HG03354 (cell line): ENCODE data around the gene PCYT2.
"Not testable (repeated sequence)": the region's sequence is repeated elsewhere in the genome, so short reads cannot be mapped to it uniquely, and the experiment has no call there.

Experiments used
- ATAC-seq: cut with Tn5 transposase; IDR thresholded peaks from one replicate; pipeline ENCODE4 v1.9.1; 2021; ENCODE audit warnings: mild to moderate bottlenecking; ENCODE audit not compliant: unreplicated experiment, poor library complexity, severe bottlenecking

Gene PCYT2

DNA sequence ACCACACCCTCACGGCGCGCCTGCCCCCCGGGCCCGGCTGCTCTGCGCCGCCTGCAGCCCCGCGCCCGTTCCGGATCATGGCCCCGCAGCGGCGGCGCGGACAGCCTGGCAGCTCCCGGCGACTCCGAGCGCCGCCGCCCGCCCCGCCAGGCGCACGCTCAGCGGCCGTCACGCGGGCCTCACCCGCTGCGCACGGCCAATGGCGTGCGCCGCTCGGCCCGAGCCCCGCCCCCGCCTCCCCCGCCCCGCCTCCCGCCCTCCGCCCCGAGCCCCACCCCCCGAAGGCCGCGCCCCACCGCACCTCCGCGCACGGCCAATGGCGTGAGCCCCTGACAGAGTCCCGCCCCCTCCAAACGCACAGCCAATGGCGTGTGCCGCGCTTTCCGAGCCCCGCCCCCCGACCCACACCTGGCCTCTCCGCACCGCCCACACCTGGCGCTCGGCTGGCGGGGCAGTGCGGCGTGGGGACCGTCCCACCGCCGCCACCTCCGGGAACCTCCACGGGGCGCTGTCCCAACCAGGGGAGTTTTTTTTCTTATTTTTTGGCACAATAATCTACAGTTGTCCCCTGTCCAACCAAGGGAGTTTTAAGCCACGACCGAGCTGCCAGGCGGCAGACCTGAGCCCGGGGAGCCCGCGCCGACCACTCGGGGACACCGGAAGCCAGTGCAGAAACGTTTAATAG lies at the start of gene PCYT2:
Gene PCYT2 (minus strand): TSS at position 123 of the 685 bp plus-strand sequence. CDS start 44 bp downstream, at position 79.
- ATAC-seq = peak; percentile 75

DNA sequence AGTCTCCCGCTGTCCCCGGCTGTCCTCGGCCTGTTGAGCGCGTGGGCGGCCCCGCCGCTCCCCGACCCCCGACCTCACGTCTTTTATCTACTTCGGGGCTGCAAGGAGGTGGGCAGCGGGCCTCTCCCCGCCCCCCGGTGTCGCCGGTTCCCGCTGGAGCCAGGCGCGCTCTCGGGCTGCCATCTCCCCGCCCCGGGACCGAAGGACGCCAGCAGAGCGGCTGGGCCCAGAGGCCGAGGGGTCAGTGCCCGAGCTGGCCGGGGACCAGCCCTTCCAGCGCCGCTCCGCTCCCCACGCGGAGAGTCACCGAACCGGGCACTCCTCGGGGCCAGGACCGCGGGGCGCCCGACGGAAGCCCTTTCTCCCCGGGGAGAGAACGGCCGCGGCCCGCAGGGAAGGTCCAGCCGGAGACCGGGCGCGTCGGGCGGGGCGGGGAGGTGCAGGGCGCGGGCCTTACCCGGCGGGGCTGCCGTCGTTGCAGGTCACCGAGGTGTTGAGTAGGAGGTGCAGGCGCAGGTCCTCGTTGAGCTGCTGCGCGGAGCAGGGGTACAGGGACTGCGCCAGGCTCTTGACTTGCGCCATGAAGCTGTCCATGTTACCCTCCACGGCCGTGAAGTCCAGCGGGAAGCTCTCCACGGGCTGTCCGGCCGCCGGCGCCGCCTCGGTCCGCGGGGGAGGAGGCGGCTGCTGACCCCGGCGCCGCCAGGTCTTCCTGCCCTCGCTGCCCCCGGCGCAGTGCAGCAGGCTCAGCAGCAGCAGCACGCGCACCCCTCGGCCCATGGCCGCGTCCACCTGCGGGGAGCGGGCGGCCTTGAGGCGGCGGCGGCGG lies 49.1 kb upstream of the PCYT2 start:
- ATAC-seq = no peak

DNA sequence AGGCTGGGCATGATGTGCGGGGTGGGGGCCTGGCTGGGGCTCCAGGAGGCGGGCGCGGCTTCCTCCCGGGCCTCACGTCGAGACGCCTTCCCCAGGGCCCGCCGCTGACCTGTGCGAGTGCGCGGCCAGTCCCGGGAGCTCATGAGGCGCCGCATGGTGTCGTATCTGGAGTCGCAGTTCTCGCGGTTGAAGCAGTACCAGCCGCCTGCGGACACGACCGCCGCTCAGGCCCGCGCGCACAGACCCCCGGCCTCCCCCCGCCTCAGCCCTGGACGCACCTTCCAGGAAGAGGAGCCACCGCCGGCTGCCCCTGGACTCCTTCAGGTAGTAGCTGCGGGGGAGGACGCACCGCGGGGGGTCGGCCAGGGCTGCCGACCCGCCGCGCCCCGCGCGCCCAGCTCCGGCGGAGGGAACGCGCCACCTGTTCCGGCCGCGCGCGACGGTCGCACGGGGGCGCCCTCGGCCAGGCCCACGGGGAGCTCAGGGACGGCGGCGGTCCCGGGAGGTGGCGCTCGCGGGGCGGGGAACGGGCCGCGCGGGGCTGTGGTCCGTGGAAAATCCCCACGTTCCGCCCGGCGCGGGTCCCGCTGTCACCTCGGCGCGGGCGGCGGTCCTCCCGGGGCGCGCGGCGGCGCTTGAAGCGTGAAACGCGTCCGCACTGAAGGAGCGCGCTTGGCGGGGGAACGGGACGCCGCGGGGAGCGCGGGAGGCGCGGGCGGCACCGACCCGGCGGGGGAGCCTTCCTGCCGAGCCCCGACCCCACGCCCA lies 48.3 kb upstream of the PCYT2 start:
- ATAC-seq = no peak

DNA sequence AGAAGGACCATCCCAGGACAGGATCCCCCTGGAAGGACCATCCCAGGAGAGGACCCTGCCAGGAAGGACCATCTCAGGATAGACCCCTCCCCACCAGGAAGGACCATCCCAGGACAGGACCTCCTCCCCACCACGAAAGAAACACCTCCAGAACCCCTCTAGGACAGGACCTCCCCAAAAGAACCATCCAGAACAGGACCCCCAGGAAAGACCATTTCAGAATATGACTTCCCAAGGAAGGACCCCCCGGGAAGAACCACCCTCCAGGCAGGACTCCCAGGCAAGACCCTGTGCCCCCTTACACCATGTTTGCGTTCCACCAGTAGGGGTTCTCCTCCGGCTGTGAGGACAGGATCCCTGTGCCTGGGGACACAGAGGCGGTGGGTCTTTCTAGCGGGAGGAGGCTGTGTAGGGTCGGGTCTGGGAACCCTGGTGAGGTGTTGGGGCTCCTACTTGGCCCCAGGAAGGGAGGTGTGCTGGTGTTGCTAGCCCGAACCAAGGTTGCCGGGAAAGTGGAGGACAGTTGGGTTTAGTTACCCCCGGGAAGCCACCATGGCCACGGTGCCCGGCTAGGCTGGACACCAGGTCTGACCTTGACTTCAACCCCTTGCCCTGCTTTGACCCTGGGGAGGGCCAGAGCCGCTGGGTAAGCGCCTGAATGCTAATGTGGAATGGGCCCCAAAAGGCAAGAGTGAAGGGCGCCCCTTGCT lies 47.6 kb upstream of the PCYT2 start:
- ATAC-seq = no peak

DNA sequence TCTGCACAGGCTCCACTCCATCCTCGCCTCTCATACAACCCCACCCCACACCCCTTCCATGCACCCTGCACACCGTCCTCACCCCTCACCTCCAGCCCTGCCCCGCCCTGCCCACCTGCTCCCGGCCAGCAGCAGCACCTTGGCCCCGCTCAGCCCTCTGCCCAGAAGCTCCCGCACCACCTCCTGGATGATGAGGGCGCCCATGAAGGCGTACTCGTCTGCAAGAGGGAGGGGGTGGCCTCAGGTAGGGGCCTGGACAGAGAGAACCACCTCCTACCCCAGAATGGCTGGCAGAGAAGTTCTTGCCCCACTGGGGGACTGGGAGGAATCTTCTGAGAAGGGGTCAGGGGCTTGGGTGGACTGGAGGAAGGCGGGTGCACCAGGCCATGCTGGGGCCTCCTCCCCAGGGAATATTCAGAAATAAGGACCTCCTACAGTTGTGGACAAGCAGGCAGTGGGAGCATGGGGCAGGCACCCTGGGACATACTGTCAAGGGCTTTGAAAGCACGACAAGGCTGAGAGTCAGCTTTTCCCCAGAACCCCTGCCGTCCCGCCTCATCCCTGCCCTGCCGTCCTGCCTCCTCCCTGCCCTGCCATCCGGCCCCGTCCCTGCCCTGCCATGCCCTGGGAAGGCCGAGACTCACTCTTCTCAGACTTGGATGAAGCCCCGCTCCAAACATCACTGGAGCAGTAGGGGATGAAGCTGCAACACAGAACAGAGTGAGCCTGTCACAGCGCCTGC lies 46.7 kb upstream of the PCYT2 start:
- no peak for ATAC-seq

DNA sequence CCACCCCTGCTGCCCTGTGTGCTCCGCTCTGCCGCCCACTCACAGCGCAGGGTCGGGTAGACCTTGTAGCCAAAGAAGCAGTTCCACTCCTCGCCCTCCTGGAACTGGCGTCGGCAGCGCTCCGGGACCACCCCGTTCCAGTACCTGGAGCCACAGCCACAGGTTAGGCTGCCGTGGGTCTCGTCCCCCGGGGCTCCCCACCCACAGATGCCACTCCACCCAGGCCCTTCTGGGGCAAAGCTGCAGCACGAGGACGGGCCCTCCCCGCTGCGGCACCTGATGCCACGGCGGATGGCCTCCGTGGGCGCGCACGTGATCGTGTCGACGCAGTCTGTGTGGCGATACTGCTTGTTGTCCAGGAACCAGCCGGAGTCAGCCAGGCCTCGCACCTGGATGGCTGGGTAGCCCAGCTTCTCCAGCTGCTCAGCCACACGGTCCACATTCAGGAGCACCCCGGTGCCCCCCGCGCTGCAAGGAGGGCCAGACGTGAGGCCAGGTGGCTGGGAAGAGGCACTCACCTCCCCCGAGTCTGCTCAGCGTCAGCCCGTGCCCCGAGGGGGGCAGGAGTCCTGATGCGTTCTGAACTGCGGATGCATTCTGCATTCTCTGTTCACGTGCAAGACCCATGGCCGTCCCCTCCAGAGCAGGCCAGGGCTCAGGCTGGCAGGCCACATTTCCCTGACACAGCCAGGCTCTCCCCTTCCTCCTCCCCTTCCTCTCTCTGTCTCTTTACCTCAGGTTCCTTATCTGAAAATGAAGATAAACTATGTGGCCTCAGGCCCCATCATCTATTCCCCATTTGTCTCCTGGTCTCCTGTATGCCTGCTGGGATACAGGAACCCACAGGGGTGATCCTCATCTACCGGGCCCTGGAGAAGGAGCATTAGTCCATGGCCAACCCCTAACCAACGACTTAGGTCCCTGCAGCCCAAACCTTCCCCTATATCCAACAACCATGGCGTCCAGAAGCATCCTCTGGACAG lies 45.7 kb upstream of the PCYT2 start:
- no peak for ATAC-seq

DNA sequence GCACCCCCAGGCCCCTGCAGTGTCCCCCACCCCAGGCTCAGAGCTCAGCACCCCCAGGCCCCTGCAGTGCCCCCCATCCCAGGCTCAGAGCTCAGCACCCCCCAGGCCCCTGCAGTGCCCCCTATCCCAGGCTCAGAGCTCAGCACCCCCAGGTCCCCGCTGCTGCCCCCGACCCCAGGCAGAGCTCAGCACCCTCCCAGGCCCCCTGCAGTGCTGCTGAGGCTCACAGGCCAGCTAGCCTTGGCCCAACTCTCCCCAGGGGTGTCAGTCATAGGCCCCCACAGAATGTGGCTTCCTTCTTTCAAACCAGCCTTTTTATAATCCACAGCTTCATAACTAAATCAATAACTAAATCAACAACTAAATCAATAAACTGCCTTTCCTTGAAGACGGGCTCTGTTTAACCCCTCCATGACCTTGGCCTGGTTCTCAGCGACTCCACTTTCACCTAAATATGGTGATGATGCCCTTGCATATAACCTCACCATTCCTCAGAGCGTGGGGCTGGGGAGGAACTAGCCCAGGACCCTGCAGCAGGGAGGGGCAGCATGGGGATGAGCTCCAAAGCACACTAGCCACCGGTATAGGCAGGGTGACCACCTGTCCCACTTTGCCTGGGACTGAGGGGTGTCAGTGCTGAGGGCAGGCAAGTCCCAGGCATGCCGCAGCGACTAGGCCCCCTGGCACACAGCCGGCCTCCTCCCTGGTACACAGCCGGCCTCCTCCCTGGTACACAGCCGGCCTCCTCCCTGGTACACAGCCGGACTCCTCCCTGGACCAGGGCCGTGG lies 44.8 kb upstream of the PCYT2 start:
- no peak for ATAC-seq

DNA sequence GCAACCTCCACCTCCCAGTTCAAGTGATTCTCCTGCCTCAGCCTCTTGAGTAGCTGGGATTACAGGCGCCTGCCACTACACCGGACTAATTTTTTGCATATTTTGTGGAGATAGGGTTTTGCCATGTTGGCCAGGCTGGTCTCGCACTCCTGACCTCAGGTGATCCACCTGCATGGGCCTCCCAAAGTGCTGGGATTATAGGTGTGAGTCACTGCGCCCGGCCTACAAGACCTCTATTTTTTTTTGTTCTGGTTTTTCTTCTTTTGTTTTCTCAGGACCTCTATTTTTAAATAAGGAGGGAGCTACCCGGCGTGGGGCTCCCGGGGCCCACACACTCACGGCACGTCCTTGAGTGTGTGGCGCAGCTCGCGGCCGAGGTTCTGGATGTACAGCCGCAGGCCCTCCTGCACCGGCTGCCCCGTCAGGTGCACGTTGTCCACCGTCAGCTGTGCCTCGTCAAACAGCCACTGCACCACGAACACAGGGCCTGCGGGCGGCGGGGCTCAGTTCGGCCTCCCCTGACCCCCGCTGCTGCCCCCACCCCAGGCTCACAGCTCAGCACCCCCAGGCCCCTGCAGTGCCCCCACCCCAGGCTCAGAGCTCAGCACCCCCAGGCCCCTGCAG lies 44.0 kb upstream of the PCYT2 start:
- no peak for ATAC-seq

DNA sequence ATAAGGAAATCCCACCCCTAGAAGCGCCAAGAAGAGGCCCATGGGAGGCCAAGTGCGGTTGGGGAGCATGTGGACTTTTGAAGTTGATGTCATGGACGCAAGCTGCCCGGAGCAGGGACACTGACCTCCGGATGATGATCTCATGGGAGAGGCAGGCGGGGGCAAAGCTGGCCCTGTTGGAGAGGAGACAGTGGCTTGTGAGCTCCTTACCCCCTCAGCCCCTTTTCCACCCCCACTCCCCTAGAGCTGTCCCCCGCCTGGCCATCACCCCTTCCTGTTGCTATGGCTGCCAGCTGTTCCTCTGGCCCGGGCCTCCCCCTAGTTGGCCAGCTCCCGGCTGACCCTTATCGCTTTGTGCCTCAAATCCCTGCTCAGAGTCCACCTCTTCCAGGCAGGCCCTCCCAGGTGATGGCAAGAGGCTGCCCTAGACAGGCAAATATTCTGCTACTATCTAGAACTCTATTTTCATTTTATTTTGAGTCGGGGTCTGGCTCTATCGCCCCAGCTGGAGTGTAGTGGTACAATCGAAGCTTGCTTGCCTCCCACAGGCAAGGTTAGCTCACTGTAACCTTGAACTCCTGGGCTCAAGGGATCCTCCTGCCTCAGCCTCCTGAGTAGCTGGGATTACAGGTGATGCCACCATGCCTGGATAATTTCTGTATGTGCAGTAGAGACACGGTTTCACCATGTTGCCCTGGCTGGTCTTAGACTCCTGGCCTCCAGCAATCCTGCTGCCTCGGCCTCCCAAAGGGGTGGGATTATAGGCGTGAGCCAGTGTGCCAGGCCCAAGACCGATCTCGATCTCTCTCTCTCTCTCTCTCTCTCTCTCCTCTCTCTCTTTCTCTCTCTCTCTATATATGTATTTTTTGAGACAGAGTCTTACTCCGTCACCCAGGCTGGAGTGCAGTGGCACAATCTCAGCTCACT lies 43.2 kb upstream of the PCYT2 start:
- ATAC-seq = no peak

DNA sequence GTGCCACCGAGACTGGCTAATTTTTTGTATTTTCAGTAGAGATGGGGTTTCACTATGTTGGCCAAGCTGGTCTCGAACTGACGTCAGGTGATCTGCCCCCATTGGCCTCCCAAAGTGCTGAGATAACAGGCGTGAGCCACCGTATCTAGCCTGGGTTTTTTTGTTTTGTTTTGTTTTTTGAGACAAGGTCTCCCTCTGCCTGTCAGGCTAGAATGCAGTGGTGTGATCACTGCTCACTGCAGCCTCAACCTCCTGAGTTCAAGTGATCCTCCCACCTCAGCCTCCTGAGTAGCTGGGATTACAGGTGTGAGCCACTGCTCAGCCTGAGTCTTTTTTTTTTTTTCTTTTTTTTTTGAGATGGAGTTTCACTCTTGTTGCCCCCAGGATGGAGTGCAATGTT lies 42.2 kb upstream of the PCYT2 start:
- ATAC-seq = not testable (repeated sequence)

DNA sequence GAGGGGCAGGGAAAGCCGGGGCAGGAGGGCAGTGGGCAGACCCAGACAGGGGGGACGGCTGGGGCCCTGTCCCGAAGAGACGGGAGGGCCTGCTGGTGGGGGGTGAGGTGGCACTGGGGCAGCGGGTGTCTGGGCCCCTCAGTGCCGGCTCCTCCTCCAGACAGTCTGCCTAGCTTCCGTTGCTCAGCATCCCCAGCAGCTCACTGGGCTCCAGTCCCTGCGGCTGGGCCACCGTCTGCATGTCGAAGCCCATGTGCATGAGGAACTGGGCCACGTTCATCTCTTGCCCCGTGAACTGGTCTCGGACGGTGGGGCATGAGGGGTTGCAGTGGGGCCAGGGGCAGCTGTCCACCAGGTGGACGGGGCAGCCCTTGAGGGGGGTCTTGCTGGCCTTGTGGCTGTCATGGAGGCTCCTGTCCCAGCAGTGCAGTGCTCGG lies 41.6 kb upstream of the PCYT2 start:
- no peak for ATAC-seq

DNA sequence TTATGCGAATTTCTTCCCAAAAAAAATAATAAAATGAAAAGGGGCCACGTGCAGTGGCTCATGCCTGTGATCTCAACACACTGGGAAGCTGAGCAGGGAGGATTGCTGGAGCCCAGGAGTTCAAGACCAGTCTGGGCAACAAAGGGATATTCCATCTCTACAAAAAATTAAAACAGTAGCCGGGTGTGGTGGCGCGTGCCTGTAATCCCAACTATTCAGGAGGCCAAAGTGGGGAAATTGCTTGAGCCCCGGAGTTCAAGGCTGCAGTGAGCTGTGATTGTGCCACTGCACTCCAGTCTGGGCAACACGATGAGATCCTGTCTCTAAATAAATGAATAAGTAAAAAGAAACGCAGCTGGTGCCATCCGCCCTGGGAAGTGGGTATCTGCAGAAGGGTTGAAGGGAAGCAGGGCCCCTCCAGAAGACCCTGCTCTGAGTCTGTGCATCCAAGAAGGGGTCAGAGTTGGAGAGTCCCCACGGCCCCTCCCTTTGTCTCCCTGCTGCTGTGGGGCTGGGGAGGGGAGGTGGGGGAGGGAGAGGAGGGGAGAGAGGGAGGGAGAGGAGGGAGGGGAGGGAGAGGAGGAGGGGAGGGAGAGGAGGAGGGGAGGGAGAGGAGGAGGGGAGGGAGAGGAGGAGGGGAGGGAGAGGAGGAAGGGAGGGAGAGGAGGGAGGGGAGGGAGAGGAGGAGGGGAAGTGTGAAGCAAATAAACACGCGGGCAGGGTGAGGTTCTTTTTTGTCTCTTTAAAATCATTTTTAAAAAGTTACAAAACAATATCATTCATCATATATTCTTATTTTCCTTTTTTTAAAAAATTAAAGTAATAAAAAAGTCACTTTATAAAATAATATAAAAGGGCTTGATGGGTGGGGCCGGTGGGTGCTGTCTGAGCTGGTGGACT lies 40.8 kb upstream of the PCYT2 start:
- ATAC-seq = no peak

DNA sequence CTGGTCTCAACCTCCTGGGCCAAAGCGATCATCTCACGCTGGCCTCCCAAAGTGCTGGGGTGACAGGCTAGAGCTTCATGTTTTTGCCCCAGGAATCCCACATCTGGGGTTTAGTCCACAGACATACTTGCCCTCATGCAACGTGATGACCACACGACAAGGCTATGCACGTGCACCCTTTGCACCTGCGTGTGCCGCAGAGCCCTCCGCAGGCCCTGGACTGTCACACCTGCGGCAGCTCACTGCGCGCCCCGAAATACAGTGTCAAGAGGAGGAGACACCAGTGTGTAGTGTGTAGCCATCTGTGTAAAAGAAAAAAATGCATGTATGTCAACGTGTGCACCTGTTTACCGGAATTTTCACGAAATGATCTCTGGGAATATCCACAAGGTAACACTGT lies 39.3 kb upstream of the PCYT2 start:
- no peak for ATAC-seq

DNA sequence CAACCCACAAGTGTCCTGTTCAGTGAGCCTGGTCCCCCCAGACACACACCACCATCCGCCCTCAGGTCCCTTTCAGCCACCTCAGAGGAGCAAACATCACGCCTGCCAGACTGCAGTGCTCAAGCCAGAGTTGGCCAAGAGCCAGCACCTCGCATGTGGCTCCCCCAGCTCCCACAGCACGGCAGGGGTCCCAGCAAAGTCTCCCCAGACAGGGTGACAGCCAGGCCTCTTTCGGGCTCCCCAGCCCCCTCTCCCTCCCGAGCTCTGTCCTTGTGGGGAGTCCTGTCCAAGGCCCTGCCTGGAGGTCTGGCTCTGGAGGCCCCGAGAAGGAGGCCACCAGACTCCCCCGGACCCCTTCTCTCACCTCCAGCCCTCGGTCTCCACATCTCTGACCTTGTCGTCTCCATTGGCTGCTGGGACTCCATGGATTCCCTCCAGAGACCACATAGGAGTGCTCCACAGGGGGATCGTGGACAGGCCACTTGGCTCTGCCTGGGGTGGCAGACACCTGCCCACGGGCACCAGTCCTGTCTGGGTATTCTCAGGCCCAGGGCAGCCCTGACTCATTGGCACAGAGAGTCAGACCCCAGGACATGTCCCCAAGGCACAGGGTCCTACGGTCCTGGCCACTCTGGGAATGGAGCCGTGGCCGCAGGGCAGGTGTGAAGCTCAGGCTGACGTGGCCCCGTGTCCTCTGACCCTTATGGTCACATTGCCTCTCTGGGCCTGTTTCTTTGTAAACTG lies 37.6 kb upstream of the PCYT2 start:
- ATAC-seq = no peak
